ENCODE data around the gene WNT8B.

DNA sequence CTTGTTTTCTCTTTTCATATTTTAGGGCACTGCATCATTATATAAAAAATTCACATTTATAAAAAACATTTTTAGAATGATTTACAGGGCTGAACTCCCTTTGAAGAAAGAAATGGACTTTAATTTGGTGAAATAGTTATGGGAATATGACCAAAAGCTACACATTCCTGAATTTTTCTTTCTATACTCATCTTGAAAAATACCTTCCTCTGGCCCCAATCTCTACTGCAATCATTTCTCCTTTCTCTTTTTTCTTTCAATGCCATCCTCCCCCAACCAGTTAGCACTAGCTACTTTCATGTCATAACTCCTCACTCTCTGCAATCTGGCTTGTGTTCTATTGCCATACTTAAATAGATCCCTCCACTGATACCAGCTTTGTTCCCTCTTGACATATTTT is 6.2 kb downstream of the WNT8B start:
- no peak for TF ChIP-seq CTCF (conservative IDR thresholded peaks at IDR 0.05)
- TF ChIP-seq ZFX (IDR thresholded peaks at IDR 0.05): no peak

All from C4-2B (cell line).